ENCODE measurements around the gene FAM90A1.
"Not testable (repeated sequence)": the region's sequence is repeated elsewhere in the genome, so short reads cannot be mapped to it uniquely, and the experiment has no call there.

Gene FAM90A1

GRCh38 chr12:8233300-8233855, 6.0 kb upstream of the FAM90A1 start:
- not testable (repeated sequence) for DNase-seq (ENCODE audit: low spot score)

GRCh38 chr12:8231666-8232608, 4.5 kb upstream of the FAM90A1 start:
- not testable (repeated sequence) for DNase-seq (ENCODE audit: low spot score)

DNA sequence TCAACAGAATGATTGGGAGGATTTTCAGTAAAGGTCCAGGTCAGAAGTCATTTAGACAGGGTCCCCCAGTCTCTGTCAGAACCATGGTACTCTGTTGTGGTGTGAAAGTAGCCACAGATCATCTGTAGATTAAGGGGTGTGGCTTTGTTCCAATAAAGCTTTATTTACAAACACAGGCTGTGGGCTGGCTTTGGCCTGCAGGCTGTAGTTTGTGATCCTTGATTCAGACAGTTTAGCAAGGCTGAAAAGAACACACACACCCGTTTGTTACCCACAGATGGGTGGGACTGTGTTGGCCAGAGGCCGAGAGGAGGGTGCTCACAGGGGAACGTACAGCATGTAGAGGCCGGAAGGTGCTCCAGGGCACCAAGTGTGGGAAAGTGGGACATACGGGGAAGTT, 3.6 kb upstream of the FAM90A1 start:
- DNase-seq (ENCODE audit: low spot score) = not testable (repeated sequence)

DNA sequence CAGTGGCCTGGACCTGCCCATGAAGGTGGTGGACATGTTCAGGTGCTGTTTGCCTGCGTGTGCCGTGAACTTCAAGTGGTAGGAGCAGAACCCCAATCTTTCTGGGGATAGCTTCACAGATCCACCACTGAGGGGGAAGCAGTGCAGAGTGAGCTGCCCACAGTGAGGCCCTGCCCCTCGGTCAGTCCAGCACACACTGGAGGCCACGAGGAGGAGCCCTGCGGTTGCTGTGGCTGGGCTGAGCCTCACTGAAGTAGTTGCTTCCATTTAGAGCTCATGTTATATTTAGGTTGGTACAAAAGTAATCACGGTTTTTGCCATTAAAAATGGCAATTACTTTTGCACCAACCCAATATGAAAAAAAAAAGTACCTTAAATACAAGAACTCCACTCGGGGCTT, 2.1 kb upstream of the FAM90A1 start:
- DNase-seq (ENCODE audit: low spot score) = not testable (repeated sequence)

GRCh38 chr12:8228607-8229006, 1.2 kb upstream of the FAM90A1 start:
- not testable (repeated sequence) for DNase-seq (ENCODE audit: low spot score)

GRCh38 chr12:8227732-8228077, 287 bp upstream of the FAM90A1 start:
- not testable (repeated sequence) for DNase-seq (ENCODE audit: low spot score)

GRCh38 chr12:8226355-8226754, 1.1 kb downstream of the FAM90A1 start:
- DNase-seq (ENCODE audit: low spot score) = no peak

GRCh38 chr12:8224782-8225181, 2.6 kb downstream of the FAM90A1 start:
- not testable (repeated sequence) for DNase-seq (ENCODE audit: low spot score)

DNA sequence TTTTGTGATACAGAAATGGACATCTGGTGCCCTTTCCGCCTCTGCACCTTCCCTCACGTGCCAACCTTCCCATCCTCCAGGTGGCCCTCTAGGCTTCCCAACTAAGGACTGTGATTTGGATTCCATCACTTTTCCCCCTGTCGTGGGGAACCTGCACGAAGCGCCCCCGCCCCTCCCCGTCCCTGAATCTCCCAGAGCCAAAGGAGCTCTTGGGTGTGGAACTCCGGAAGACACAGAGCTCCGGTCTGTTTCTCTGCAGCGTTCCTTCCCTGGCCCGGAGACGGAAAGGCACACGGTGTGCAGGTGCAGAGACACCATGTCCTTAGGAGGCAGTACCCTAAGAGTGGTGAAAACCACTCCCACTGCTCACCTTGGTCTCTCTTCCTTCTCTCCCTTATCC, 3.8 kb downstream of the FAM90A1 start:
- DNase-seq (ENCODE audit: low spot score) = not testable (repeated sequence)

DNA sequence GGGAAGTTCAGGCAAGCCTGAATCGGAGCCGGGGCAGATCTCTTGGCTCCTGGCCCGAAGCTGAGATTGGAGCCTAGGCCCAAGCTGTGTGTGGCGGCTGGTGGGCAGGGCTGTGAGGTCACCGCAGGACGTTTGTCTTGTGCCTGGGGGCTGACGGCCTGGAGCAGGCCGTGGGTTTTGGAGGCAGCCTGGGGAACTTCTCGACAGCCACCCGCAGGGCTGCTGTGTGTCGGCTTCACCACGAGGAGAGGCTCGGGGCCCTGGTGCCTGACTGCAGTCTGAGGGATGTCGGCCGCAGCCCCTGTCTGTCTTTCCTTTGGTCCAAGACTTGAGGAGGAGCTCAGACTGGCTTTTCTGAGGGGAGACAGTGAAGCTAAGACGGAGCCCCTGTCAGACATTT, 5.1 kb downstream of the FAM90A1 start:
- DNase-seq (ENCODE audit: low spot score) = not testable (repeated sequence)

- not testable (repeated sequence) for DNase-seq (ENCODE audit: low spot score)
Observed at GRCh38 chr12:8221844-8222243, 5.6 kb downstream of the FAM90A1 start.

DNA sequence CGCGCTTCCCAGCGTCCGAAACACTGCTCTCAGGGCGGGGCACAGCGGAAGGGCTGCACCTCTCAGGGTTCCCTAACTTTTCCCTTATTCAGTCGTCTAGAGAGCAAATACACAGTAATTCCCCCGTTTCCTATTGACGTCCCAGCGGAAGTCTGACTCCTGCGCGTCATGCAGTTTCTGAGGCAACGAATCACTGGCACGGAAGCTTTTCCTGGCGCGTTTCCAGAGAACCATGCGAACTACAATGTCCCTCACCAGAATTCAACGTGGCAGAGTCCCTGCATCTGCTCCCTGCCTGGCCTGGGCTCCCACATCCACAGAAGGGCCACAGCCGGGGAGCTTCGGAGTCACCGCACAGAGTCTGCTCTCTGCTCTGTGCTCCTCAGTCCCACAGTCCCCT, 6.0 kb downstream of the FAM90A1 start:
- DNase-seq (ENCODE audit: low spot score) = not testable (repeated sequence)

DNA sequence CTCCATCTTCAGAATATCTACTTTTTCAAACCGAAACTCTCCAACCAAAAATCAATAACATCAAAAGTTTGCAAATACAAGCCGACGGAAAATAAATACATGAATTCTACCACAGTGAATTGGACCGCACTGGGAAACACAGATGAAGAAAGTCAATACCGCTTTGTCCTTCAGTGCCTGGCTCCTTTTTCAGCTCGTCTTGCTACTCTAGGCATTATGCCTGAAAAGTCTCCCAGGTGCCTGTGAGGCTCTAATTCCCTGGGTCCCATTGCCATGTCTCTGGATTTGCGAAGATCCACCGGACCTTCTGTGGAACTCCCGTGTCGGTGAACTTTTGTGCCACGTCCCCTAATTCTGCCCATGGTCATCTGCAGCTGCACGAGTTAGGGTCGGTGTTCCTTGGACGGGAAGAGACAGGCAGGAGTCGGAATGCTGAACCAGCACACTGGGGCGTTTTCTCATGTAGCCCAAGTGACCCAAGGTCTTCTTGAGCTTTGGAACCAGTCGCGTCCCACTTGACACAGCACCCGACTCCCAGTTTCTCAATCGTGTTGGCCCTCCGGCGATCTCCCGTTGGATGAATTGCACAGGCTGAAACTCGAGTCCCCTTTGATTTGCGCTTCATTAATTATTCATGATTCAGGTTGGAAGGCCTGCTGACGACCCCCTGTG, 8.6 kb downstream of the FAM90A1 start:
- not testable (repeated sequence) for DNase-seq (ENCODE audit: low spot score)

- DNase-seq (ENCODE audit: low spot score) = not testable (repeated sequence)
Observed at GRCh38 chr12:8197685-8198308, 29.6 kb downstream of the FAM90A1 start.

DNA sequence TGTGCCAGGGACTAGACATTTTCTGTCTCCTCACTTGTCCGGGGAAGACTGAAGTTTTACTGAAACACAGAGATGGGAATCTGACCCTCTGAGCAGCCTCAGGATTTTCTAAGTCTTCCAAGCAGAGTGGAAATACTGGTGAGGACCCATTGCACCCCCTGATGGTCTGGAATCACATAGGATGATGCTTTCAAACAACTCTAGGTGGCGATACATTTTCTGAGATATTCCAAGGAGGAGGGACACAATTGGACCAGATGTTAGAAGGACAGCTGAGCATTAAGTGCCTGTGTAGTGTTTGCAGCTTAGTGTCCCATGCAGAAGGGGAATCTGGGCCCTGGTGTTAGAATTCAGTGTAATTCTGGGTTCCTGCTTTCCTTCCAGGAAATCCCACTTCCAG, 39.3 kb downstream of the FAM90A1 start:
- not testable (repeated sequence) for DNase-seq (ENCODE audit: low spot score)

DNA sequence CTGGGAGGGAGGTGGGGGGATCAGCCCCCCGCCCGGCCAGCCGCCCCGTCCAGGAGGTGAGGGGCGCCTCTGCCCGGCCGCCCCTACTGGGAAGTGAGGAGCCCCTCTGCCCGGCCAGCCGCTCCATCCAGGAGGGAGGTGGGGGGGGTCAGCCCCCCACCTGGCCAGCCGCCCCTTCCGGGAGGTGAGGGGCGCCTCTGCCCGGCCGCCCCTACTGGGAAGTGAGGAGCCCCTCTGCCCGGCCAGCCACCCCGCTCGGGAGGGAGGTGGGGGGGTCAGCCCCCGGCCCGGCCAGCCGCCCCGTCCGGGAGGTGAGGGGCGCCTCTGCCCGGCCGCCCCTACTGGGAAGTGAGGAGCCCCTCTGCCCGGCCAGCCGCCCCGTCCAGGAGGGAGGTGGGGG, 43.2 kb downstream of the FAM90A1 start:
- not testable (repeated sequence) for DNase-seq (ENCODE audit: low spot score)

GRCh38 chr12:8183346-8183745, 44.1 kb downstream of the FAM90A1 start:
- not testable (repeated sequence) for DNase-seq (ENCODE audit: low spot score)

DNA sequence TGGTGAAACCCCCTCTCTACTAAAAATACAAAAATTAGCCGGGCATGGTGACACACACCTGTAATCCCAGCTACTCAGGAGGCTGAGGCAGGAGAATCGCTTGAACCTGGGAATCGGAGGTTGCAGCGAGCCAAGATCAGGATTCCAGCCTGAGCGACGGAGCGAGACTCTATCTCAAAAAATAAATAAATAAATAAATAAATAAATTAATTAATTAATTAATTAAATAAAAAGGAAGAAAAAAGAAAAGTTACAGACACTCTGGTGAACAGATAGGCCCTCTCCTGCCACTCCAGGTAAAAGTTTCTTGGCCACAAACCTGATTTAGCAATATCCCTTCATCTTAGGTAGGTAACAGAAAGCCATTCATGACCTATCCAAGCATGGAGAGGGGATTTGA, 44.5 kb downstream of the FAM90A1 start:
- DNase-seq (ENCODE audit: low spot score) = not testable (repeated sequence)

- not testable (repeated sequence) for DNase-seq (ENCODE audit: low spot score)
Observed at GRCh38 chr12:8181271-8181670, 46.1 kb downstream of the FAM90A1 start.

- peak; percentile 37 for DNase-seq (ENCODE audit: low spot score)
Observed at GRCh38 chr12:8179989-8180585, 47.3 kb downstream of the FAM90A1 start.

GRCh38 chr12:8172911-8173310, 54.5 kb downstream of the FAM90A1 start:
- DNase-seq (ENCODE audit: low spot score) = not testable (repeated sequence)

All from kidney capillary endothelial cell (primary cell).